ENCODE data around the gene USP17L25. TPM values are rescaled to one million over a fixed set of nuclear protein-coding genes. Genes with fewer than 3 reads are reported as not detected.

Gene USP17L25, protein sequence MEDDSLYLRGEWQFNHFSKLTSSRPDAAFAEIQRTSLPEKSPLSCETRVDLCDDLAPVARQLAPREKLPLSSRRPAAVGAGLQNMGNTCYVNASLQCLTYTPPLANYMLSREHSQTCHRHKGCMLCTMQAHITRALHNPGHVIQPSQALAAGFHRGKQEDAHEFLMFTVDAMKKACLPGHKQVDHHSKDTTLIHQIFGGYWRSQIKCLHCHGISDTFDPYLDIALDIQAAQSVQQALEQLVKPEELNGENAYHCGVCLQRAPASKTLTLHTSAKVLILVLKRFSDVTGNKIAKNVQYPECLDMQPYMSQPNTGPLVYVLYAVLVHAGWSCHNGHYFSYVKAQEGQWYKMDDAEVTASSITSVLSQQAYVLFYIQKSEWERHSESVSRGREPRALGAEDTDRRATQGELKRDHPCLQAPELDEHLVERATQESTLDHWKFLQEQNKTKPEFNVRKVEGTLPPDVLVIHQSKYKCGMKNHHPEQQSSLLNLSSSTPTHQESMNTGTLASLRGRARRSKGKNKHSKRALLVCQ
- total RNA-seq = not detected in 2 replicates

DNA sequence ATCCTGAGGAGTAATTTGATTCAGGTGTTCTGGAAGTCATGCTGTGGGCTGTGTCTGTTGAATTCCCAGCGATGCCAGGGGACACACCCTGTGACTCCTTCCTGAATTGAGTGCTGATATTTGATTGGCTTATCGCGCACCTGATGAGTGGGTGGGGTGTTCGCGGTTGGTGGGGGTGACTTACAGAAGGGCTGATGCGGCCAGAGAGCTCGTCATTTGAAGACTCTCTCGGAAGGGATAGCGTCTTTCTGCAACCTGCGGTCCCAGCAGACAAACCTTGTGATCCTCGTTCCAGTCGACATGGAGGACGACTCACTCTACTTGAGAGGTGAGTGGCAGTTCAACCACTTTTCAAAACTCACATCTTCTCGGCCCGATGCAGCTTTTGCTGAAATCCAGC lies at the start of gene USP17L25:
Gene USP17L25 (plus strand): TSS at position 301 of the 400 bp plus-strand sequence. CDS start 0 bp downstream, at position 301.

DNA sequence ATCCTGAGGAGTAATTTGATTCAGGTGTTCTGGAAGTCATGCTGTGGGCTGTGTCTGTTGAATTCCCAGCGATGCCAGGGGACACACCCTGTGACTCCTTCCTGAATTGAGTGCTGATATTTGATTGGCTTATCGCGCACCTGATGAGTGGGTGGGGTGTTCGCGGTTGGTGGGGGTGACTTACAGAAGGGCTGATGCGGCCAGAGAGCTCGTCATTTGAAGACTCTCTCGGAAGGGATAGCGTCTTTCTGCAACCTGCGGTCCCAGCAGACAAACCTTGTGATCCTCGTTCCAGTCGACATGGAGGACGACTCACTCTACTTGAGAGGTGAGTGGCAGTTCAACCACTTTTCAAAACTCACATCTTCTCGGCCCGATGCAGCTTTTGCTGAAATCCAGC lies 4.8 kb upstream of the USP17L25 start, which contains the start of gene USP17L24:
Gene USP17L24 (plus strand): TSS at position 301 of the 400 bp plus-strand sequence. CDS start 0 bp downstream, at position 301.

DNA sequence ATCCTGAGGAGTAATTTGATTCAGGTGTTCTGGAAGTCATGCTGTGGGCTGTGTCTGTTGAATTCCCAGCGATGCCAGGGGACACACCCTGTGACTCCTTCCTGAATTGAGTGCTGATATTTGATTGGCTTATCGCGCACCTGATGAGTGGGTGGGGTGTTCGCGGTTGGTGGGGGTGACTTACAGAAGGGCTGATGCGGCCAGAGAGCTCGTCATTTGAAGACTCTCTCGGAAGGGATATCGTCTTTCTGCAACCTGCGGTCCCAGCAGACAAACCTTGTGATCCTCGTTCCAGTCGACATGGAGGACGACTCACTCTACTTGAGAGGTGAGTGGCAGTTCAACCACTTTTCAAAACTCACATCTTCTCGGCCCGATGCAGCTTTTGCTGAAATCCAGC lies 4.6 kb downstream of the USP17L25 start, which contains the start of gene USP17L26:
Gene USP17L26 (plus strand): TSS at position 301 of the 400 bp plus-strand sequence. CDS start 0 bp downstream, at position 301.

DNA sequence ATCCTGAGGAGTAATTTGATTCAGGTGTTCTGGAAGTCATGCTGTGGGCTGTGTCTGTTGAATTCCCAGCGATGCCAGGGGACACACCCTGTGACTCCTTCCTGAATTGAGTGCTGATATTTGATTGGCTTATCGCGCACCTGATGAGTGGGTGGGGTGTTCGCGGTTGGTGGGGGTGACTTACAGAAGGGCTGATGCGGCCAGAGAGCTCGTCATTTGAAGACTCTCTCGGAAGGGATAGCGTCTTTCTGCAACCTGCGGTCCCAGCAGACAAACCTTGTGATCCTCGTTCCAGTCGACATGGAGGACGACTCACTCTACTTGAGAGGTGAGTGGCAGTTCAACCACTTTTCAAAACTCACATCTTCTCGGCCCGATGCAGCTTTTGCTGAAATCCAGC lies 9.4 kb downstream of the USP17L25 start, which contains the start of gene USP17L5:
Gene USP17L5 (plus strand): TSS at position 301 of the 400 bp plus-strand sequence. CDS start 0 bp downstream, at position 301.

DNA sequence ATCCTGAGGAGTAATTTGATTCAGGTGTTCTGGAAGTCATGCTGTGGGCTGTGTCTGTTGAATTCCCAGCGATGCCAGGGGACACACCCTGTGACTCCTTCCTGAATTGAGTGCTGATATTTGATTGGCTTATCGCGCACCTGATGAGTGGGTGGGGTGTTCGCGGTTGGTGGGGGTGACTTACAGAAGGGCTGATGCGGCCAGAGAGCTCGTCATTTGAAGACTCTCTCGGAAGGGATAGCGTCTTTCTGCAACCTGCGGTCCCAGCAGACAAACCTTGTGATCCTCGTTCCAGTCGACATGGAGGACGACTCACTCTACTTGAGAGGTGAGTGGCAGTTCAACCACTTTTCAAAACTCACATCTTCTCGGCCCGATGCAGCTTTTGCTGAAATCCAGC lies 14.1 kb downstream of the USP17L25 start, which contains the start of gene USP17L27:
Gene USP17L27 (plus strand): TSS at position 301 of the 400 bp plus-strand sequence. CDS start 0 bp downstream, at position 301.

DNA sequence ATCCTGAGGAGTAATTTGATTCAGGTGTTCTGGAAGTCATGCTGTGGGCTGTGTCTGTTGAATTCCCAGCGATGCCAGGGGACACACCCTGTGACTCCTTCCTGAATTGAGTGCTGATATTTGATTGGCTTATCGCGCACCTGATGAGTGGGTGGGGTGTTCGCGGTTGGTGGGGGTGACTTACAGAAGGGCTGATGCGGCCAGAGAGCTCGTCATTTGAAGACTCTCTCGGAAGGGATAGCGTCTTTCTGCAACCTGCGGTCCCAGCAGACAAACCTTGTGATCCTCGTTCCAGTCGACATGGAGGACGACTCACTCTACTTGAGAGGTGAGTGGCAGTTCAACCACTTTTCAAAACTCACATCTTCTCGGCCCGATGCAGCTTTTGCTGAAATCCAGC lies 18.9 kb downstream of the USP17L25 start, which contains the start of gene USP17L28:
Gene USP17L28 (plus strand): TSS at position 301 of the 400 bp plus-strand sequence. CDS start 0 bp downstream, at position 301.

DNA sequence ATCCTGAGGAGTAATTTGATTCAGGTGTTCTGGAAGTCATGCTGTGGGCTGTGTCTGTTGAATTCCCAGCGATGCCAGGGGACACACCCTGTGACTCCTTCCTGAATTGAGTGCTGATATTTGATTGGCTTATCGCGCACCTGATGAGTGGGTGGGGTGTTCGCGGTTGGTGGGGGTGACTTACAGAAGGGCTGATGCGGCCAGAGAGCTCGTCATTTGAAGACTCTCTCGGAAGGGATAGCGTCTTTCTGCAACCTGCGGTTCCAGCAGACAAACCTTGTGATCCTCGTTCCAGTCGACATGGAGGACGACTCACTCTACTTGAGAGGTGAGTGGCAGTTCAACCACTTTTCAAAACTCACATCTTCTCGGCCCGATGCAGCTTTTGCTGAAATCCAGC lies 23.6 kb downstream of the USP17L25 start, which contains the start of gene USP17L29:
Gene USP17L29 (plus strand): TSS at position 301 of the 400 bp plus-strand sequence. CDS start 0 bp downstream, at position 301.

DNA sequence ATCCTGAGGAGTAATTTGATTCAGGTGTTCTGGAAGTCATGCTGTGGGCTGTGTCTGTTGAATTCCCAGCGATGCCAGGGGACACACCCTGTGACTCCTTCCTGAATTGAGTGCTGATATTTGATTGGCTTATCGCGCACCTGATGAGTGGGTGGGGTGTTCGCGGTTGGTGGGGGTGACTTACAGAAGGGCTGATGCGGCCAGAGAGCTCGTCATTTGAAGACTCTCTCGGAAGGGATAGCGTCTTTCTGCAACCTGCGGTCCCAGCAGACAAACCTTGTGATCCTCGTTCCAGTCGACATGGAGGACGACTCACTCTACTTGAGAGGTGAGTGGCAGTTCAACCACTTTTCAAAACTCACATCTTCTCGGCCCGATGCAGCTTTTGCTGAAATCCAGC lies 33.1 kb downstream of the USP17L25 start, which contains the start of gene USP17L30:
Gene USP17L30 (plus strand): TSS at position 301 of the 400 bp plus-strand sequence. CDS start 0 bp downstream, at position 301.

Other genes with a start within 250 kb of the USP17L25 start
- not detected in 2 replicates for gene FAM90A26, start 159.5 kb upstream of the USP17L25 start, total RNA-seq
- not detected in 2 replicates for gene USP17L10, start 119.3 kb upstream of the USP17L25 start, total RNA-seq
- gene USP17L11, start 114.5 kb upstream of the USP17L25 start, total RNA-seq = under 0.01 TPM in 1 of 2 replicates, not detected in the other
- not detected in 2 replicates for gene USP17L12, start 109.8 kb upstream of the USP17L25 start, total RNA-seq
- not detected in 2 replicates for gene USP17L13, start 105.0 kb upstream of the USP17L25 start, total RNA-seq
- gene USP17L15, start 95.5 kb upstream of the USP17L25 start, total RNA-seq = not detected in 2 replicates
- gene USP17L17, start 86.0 kb upstream of the USP17L25 start, total RNA-seq = not detected in 2 replicates
- gene USP17L18, start 81.3 kb upstream of the USP17L25 start, total RNA-seq = not detected in 2 replicates
- not detected in 2 replicates for gene USP17L19, start 76.5 kb upstream of the USP17L25 start, total RNA-seq
- gene USP17L20, start 71.8 kb upstream of the USP17L25 start, total RNA-seq = not detected in 2 replicates
- not detected in 2 replicates for gene USP17L21, start 67.0 kb upstream of the USP17L25 start, total RNA-seq
- not detected in 2 replicates for gene USP17L22, start 62.3 kb upstream of the USP17L25 start, total RNA-seq
- gene USP17L24, start 4.7 kb upstream of the USP17L25 start, total RNA-seq = not detected in 2 replicates
- gene USP17L26, start 4.7 kb downstream of the USP17L25 start, total RNA-seq = not detected in 2 replicates
- not detected in 2 replicates for gene USP17L5, start 9.5 kb downstream of the USP17L25 start, total RNA-seq
- gene USP17L27, start 14.2 kb downstream of the USP17L25 start, total RNA-seq = not detected in 2 replicates
- gene USP17L28, start 19.0 kb downstream of the USP17L25 start, total RNA-seq = not detected in 2 replicates
- not detected in 2 replicates for gene USP17L29, start 23.7 kb downstream of the USP17L25 start, total RNA-seq
- not detected in 2 replicates for gene USP17L30, start 33.2 kb downstream of the USP17L25 start, total RNA-seq
- gene DEFB131A, start 114.5 kb downstream of the USP17L25 start, total RNA-seq = not detected in 2 replicates